Suprapubic skin (tissue), 4 donors: ENCODE measurements around the gene CYP19A1.

Experiments used
- POLR2A ChIP-seq, 2 donors: fragments of 450-650 bp; IDR thresholded peaks; one replicate each; pipeline ENCODE4 v1.6.1; 2017; ENCODE audit warnings: antibody characterized with exemption in 2 of 2, mild to moderate bottlenecking in 2 of 2, moderate library complexity in 2 of 2
- POLR2AphosphoS5 ChIP-seq, 3 donors: sonication (generic); formaldehyde crosslinking; IDR thresholded peaks; one replicate each; pipeline ENCODE4 v1.6.1; 2017; ENCODE audit warnings: antibody characterized with exemption in 3 of 3
- TF ChIP-seq, protein P1 (sequence below), 2 donors: fragments of 200-600 bp in 1 of 2; fragments of 450-650 bp in 1 of 2; sonication (generic) in 1 of 2; IDR thresholded peaks; one replicate each; pipeline ENCODE4 v1.5.1; 2016 to 2019; ENCODE audit warnings: antibody characterized with exemption in 2 of 2, mild to moderate bottlenecking in 1 of 2, moderate library complexity in 1 of 2

DNA sequence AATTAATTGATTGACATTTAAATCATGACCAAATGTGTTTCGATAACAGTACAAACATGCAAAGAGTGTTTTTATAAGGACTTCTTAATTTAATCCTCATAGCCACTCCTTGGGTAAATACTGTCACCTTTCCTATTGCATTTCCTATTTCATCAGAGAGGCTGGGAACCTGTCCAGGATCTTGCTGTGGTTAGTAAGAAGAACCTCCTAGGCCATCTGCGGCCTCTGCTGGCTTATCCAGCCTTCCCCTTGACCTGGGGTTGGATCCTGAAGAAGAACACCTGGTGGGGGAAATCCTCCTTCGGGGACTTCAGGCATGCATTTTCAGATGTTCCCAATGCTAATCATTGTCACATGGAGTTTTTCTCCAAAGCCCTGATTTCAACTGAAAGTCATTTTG lies 28.5 kb upstream of the CYP19A1 start:
- TF ChIP-seq POLR2AphosphoS5 (IDR thresholded peaks at IDR 0.05) (no peak), POLR2A (IDR thresholded peaks at IDR 0.05) (no peak)
- TF ChIP-seq, protein P1, sequence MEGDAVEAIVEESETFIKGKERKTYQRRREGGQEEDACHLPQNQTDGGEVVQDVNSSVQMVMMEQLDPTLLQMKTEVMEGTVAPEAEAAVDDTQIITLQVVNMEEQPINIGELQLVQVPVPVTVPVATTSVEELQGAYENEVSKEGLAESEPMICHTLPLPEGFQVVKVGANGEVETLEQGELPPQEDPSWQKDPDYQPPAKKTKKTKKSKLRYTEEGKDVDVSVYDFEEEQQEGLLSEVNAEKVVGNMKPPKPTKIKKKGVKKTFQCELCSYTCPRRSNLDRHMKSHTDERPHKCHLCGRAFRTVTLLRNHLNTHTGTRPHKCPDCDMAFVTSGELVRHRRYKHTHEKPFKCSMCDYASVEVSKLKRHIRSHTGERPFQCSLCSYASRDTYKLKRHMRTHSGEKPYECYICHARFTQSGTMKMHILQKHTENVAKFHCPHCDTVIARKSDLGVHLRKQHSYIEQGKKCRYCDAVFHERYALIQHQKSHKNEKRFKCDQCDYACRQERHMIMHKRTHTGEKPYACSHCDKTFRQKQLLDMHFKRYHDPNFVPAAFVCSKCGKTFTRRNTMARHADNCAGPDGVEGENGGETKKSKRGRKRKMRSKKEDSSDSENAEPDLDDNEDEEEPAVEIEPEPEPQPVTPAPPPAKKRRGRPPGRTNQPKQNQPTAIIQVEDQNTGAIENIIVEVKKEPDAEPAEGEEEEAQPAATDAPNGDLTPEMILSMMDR (IDR thresholded peaks at IDR 0.05), result no peak
